B cell (primary cell): Measurements from ENCODE around the gene LMNB1.

Source experiments
- EZH2 ChIP-seq: IDR thresholded peaks from 2 replicates; pipeline ENCODE4 v1.6.1; 2012; ENCODE audit warnings: borderline replicate concordance, low read depth, mild to moderate bottlenecking, moderate library complexity, low read length; ENCODE audit not compliant: insufficient read depth, poor library complexity, severe bottlenecking
- TF ChIP-seq, protein P1 (sequence below): fragments of 200-600 bp; IDR thresholded peaks from one replicate; pipeline ENCODE4 v1.8.0; 2022; ENCODE audit warnings: antibody characterized with exemption, mild to moderate bottlenecking

DNA sequence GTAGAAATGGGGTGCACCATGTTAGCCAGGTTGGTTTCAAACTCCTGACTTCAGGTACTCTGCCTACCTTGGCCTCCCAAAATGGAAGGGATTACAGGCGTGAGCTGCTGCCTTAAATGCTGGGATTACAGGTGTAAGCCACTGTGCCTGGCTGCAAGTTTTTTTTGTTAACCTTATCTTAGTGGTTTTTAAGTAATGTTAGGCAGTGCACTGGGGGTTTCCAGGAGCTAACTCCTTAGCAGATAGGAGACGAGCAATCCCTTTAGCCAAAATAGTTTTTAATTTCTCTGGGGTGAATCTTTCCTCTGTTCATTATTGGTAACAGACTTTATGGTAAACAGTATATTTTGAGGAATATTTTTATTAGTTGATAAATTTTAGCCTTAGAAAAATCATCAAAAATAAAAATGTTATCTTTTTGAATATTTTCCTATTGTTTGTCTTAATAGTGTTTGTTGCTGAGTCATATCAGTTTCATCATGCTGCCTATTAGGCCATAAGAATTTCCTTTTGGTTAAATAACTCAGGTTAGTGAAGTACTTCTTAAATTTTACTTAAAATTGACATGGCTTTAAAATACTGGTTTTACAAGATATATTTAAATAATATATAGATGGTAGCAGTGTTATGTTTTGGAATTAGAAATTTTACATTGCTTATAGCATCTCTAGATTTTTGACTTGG lies 37.9 kb downstream of the LMNB1 start:
- TF ChIP-seq, protein P1, sequence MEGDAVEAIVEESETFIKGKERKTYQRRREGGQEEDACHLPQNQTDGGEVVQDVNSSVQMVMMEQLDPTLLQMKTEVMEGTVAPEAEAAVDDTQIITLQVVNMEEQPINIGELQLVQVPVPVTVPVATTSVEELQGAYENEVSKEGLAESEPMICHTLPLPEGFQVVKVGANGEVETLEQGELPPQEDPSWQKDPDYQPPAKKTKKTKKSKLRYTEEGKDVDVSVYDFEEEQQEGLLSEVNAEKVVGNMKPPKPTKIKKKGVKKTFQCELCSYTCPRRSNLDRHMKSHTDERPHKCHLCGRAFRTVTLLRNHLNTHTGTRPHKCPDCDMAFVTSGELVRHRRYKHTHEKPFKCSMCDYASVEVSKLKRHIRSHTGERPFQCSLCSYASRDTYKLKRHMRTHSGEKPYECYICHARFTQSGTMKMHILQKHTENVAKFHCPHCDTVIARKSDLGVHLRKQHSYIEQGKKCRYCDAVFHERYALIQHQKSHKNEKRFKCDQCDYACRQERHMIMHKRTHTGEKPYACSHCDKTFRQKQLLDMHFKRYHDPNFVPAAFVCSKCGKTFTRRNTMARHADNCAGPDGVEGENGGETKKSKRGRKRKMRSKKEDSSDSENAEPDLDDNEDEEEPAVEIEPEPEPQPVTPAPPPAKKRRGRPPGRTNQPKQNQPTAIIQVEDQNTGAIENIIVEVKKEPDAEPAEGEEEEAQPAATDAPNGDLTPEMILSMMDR = no peak
- TF ChIP-seq EZH2 = no peak
